SKM-1 treated with dmso at 0.1 percent for 144 hours (cell line): ENCODE results near the gene SPAM1.
"Not testable (repeated sequence)": the region's sequence is repeated elsewhere in the genome, so short reads cannot be mapped to it uniquely, and the experiment has no call there.

Experiments used
- DNase-seq: peaks from one replicate; lab custom pipeline; 2025; ENCODE audit not compliant: unreplicated experiment; lab: John Stamatoyannopoulos, UW

SPAM1 gene

GRCh38 chr7:123948136-123948535, 23.1 kb downstream of the SPAM1 start:
- no peak for DNase-seq

GRCh38 chr7:123958186-123958703, 33.2 kb downstream of the SPAM1 start:
- DNase-seq: no peak

GRCh38 chr7:123961771-123962170, 36.7 kb downstream of the SPAM1 start:
- no peak for DNase-seq

- DNase-seq: peak; percentile 20
Measured at GRCh38 chr7:123966936-123967335, 41.9 kb downstream of the SPAM1 start.

- DNase-seq: no peak
Measured at GRCh38 chr7:123972045-123972444, 47.0 kb downstream of the SPAM1 start.

GRCh38 chr7:123972831-123973230, 47.8 kb downstream of the SPAM1 start:
- no peak for DNase-seq

- DNase-seq: no peak
Measured at GRCh38 chr7:123974326-123974908, 49.4 kb downstream of the SPAM1 start.

- DNase-seq: no peak
Measured at GRCh38 chr7:123975084-123975483, 50.0 kb downstream of the SPAM1 start.

GRCh38 chr7:123977081-123977480, 52.0 kb downstream of the SPAM1 start:
- DNase-seq: no peak

- DNase-seq: no peak
Measured at GRCh38 chr7:123979876-123980275, 54.8 kb downstream of the SPAM1 start.

- DNase-seq: no peak
Measured at GRCh38 chr7:123987445-123987844, 62.4 kb downstream of the SPAM1 start.

- DNase-seq: no peak
Measured at GRCh38 chr7:123992913-123993518, 68.0 kb downstream of the SPAM1 start.

GRCh38 chr7:123993996-123994395, 69.0 kb downstream of the SPAM1 start:
- DNase-seq: no peak

GRCh38 chr7:123994449-123994848, 69.4 kb downstream of the SPAM1 start:
- no peak for DNase-seq

GRCh38 chr7:123995617-123996326, 70.7 kb downstream of the SPAM1 start:
- DNase-seq: peak; percentile 2

GRCh38 chr7:123996327-123996625, 71.2 kb downstream of the SPAM1 start:
- no peak for DNase-seq

GRCh38 chr7:123998921-123999320, 73.9 kb downstream of the SPAM1 start:
- peak; percentile 67 for DNase-seq

GRCh38 chr7:123999703-124000102, 74.7 kb downstream of the SPAM1 start:
- DNase-seq: no peak

GRCh38 chr7:124008296-124008695, 83.3 kb downstream of the SPAM1 start:
- not testable (repeated sequence) for DNase-seq

- no peak for DNase-seq
Measured at GRCh38 chr7:124009321-124009720, 84.3 kb downstream of the SPAM1 start.
